ENCODE measurements around the gene NRM. TPM values are rescaled to one million over a fixed set of nuclear protein-coding genes. Genes with fewer than 3 reads are reported as not detected.

Gene NRM
- total and polyA plus RNA-seq, 2 of the 13 experiments (the other 11 are each of a cell fraction or from before 2014, with no cell fraction given): 12.5 to 16.0 TPM

GRCh38 chr6:30678964-30679726, 11.6 kb downstream of the NRM start (continued):
- TF ChIP-seq ZMAT3 (CRISPR knock-in tag; conservative IDR thresholded peaks at IDR 0.05) (0 out of 2 replicates have a peak, but pooled peaks have one; percentile 32), NAIF1 (CRISPR knock-in tag; IDR thresholded peaks at IDR 0.05; ENCODE audit: borderline replicate concordance) (no peak), ZNF180 (CRISPR knock-in tag; IDR thresholded peaks at IDR 0.05; ENCODE audit: borderline replicate concordance, low read depth) (no peak), ZNF513 (CRISPR knock-in tag; conservative IDR thresholded peaks at IDR 0.05) (no peak), HES4 (CRISPR knock-in tag; IDR thresholded peaks at IDR 0.05; ENCODE audit: borderline replicate concordance) (no peak), ZNF143 (CRISPR knock-in tag; IDR thresholded peaks at IDR 0.05) (peak; percentile 59; the same call in 1 of the 2 replicates), ZNF724P (CRISPR knock-in tag; IDR thresholded peaks at IDR 0.05; ENCODE audit: borderline replicate concordance) (no peak), ZBTB7B (CRISPR knock-in tag; IDR thresholded peaks at IDR 0.05) (peak; percentile 81), IKZF1 (IDR thresholded peaks at IDR 0.05) (no peak), ZNF883 (CRISPR knock-in tag; IDR thresholded peaks at IDR 0.05; ENCODE audit: not compliant biosample characterization) (peak; percentile 78), TIGD3 (CRISPR knock-in tag; IDR thresholded peaks at IDR 0.05; ENCODE audit: borderline replicate concordance) (0 out of 2 replicates have a peak, but pooled peaks have one; percentile 33), SIX4 (CRISPR knock-in tag; IDR thresholded peaks at IDR 0.05) (0 out of 2 replicates have a peak, but pooled peaks have one; percentile 51), KDM3A (CRISPR knock-in tag; IDR thresholded peaks at IDR 0.05; ENCODE audit: low read depth) (peak; percentile 99), ZSCAN31 (CRISPR knock-in tag; IDR thresholded peaks at IDR 0.05; ENCODE audit: low read depth) (peak; percentile 54; the same call in 1 of the 2 replicates), ATF5 (CRISPR knock-in tag; IDR thresholded peaks at IDR 0.05; ENCODE audit: low read depth) (no peak), KMT2B (CRISPR knock-in tag; IDR thresholded peaks at IDR 0.05) (peak; percentile 62; the same call in 1 of the 2 replicates), BHLHE40 (IDR thresholded peaks at IDR 0.05; ENCODE audit: low read length) (0 out of 2 replicates have a peak, but pooled peaks have one; percentile 44), SPEN (CRISPR knock-in tag; IDR thresholded peaks at IDR 0.05; ENCODE audit: low read depth) (peak; percentile 65; the same call in 1 of the 2 replicates), SMC3 (IDR thresholded peaks at IDR 0.05; ENCODE audit: low read length) (peak; percentile 89), GATA4 (IDR thresholded peaks at IDR 0.05; ENCODE audit: borderline replicate concordance, low read depth) (no peak), MED1 (CRISPR knock-in tag; IDR thresholded peaks at IDR 0.05) (peak; percentile 72), IRX3 (CRISPR knock-in tag; IDR thresholded peaks at IDR 0.05; ENCODE audit: borderline replicate concordance, low read depth) (peak; percentile 79; the same call in 1 of the 2 replicates), LCORL (IDR thresholded peaks at IDR 0.05) (no peak), LCORL (CRISPR knock-in tag; IDR thresholded peaks at IDR 0.05) (peak; percentile 75), ZNF362 (CRISPR knock-in tag; IDR thresholded peaks at IDR 0.05; ENCODE audit: borderline replicate concordance) (peak; percentile 37; the same call in 1 of the 2 replicates), RXRB (CRISPR knock-in tag; IDR thresholded peaks at IDR 0.05; ENCODE audit: borderline replicate concordance) (peak; percentile 57; the same call in 1 of the 2 replicates), GATAD2A (CRISPR knock-in tag; IDR thresholded peaks at IDR 0.05) (no peak; the same call in 1 of the 2 replicates)

Data from HepG2 (cell line).